ENCODE measurements around the gene RAB9A. TPM values are rescaled to one million over a fixed set of nuclear protein-coding genes. Genes with fewer than 3 reads are reported as not detected.
A peak's percentile ranks its signal among the peaks of the same experiment; 100 is the strongest.

Gene RAB9A
- total RNA-seq, 4 donors from 2014 or later, result 29.5 to 47.0 (median 36.0) TPM

- Histone ChIP-seq H3K27me3 (no peaks in the 10 kb centered on the region), H3K4me3 (replicated peaks in 1 of 3) (no peak overlapping the region), H3K27ac (no peak overlapping the region), H3K9me3 (no peaks in the 10 kb centered on the region), H3K4me1 (no peaks in the 10 kb centered on the region), H3K36me3 (peaks cover 0 to 8% of the 10 kb centered on the region in 2 donors)
- intact Hi-C loops (cut with DNase I), result no loop called here
- WGBS, 2 donors, result 86 to 91% methylated on average over 2 to 4 of the region's 4 CpGs
- TF ChIP-seq CTCF (IDR thresholded peaks at IDR 0.05) (no peak), POLR2A (IDR thresholded peaks at IDR 0.05) (no peak)
- no peak for DNase-seq
Observed at GRCh38 chrX:13711141-13711540, 22.2 kb downstream of the RAB9A start.

GRCh38 chrX:13716455-13716854 lies 27.5 kb downstream of the RAB9A start:
- Histone ChIP-seq H3K27ac (no peak overlapping the region), H3K36me3 (peaks cover 0 to 5% of the 10 kb centered on the region in 2 donors), H3K9me3 (no peaks in the 10 kb centered on the region), H3K4me1 (peaks cover 0 to 3% of the 10 kb centered on the region in 2 donors), H3K27me3 (no peaks in the 10 kb centered on the region), H3K4me3 (replicated peaks in 1 of 3) (no peak overlapping the region)
- 86 to 92% methylated on average over 9 of the region's 9 CpGs for WGBS, 2 donors
- intact Hi-C loops (cut with DNase I), result no loop called here
- TF ChIP-seq POLR2A (IDR thresholded peaks at IDR 0.05) (no peak), CTCF (IDR thresholded peaks at IDR 0.05) (no peak)
- DNase-seq, result no peak

- Histone ChIP-seq H3K4me1 (peaks cover 0 to 7% of the 10 kb centered on the region in 2 donors), H3K4me3 (replicated peaks in 1 of 3) (no peak overlapping the region), H3K9me3 (no peaks in the 10 kb centered on the region), H3K36me3 (peaks cover 0 to 5% of the 10 kb centered on the region in 2 donors), H3K27ac (no peak overlapping the region), H3K27me3 (no peaks in the 10 kb centered on the region)
- intact Hi-C loops (cut with DNase I), result no loop called here
- TF ChIP-seq POLR2A (IDR thresholded peaks at IDR 0.05) (no peak), CTCF (IDR thresholded peaks at IDR 0.05) (no peak)
- peak in 1 of 2 donors; percentile 12 for DNase-seq
- WGBS, 2 donors, result 88 to 90% methylated on average over 6 of the region's 6 CpGs
Observed at GRCh38 chrX:13716905-13717304, 28.0 kb downstream of the RAB9A start.

GRCh38 chrX:13717700-13718472 lies 29.0 kb downstream of the RAB9A start:
- intact Hi-C loops (cut with DNase I), result no loop called here

More at GRCh38 chrX:13717700-13718472, 29.0 kb downstream of the RAB9A start:
- Histone ChIP-seq H3K27ac (no peak overlapping the region), H3K36me3 (peaks cover 0 to 5% of the 10 kb centered on the region in 2 donors), H3K4me1 (peaks cover 0 to 13% of the 10 kb centered on the region in 2 donors), H3K27me3 (no peaks in the 10 kb centered on the region), H3K4me3 (replicated peaks in 1 of 3) (no peak overlapping the region), H3K9me3 (no peaks in the 10 kb centered on the region)
- TF ChIP-seq CTCF (IDR thresholded peaks at IDR 0.05) (no peak), POLR2A (IDR thresholded peaks at IDR 0.05) (no peak)
- WGBS, 2 donors, result 55 to 76% methylated on average over 7 of the region's 7 CpGs
- peak in 1 of 2 donors; percentile 6 for DNase-seq

Data from thyroid gland (tissue), 4 donors.